ENCODE results near the gene NRSN1. TPM values are rescaled to one million over a fixed set of nuclear protein-coding genes. Genes with fewer than 3 reads are reported as not detected.
"Not testable (repeated sequence)": the region's sequence is repeated elsewhere in the genome, so short reads cannot be mapped to it uniquely, and the experiment has no call there.

The NRSN1 gene
- total RNA-seq, 2 donors from 2014 or later: not detected

- intact Hi-C loops (cut with DNase I): no loop called here
- no peak for DNase-seq (ENCODE audit: low spot score)
Measured at GRCh38 chr6:24139080-24139479, 13.1 kb downstream of the NRSN1 start.

DNA sequence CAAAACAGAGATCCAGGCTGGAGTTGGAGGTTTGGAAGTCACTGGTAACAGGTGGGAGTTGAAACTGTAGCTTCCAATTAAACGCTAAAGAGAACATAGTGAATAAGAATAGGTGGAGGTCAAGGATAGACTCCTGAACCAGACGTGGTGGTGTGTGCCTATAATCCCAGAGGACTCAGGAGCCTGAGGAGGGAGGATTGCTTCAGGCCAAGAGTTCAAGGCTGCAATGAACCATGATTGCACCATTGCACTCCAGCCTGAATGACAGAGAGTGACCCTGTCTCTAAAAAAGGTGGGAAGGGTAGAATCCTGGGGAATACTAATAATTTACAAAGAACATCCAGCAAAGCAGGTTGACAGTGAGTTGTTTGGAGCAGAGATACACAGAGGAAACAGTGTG is 13.6 kb downstream of the NRSN1 start:
- DNase-seq (ENCODE audit: low spot score): no peak
- intact Hi-C loops (cut with DNase I): no loop called here

DNA sequence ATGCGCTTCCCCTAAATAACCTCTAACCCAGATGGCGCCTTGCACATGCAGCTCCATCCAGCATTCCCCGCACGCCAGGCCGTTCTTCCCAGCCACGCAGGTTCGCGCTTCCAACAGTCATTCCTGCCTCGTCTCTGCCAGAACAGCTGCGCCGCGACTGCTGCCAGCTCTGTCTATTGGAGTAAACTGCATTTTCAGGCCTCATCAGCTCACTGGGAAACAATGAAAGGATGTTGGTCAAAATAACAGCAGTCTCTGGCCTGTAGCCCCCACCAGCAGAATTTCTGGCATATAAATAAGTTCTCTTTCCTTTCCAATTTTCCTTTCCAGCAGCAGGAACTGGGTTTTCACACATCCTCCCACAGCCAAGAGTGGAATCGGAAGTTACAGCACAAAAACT is 14.6 kb downstream of the NRSN1 start:
- no peak for DNase-seq (ENCODE audit: low spot score)
- intact Hi-C loops (cut with DNase I): no loop called here

DNA sequence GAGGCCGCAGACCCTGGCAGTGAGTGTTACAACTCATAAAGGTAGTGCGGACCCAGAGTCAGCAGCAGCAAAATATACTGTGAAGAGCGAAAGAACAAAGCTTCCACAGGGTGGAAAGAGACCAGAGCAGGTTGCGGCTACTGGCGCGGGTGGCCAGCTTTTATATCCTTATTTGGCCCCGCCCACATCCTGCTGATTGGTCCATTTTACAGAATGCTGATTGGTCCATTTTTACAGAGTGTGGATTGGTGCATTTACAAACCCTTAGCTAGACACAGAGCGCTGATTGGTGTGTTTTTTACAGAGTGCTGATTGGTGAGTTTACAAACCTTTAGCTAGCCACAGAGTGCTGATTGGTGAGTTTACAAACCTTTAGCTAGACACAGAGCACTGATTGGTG is 16.7 kb downstream of the NRSN1 start:
- intact Hi-C loops (cut with DNase I); DNase-seq (ENCODE audit: low spot score): not testable (repeated sequence)

GRCh38 chr6:24145690-24146131 is 19.7 kb downstream of the NRSN1 start:
- no peak for DNase-seq (ENCODE audit: low spot score)
- intact Hi-C loops (cut with DNase I): no loop called here

DNA sequence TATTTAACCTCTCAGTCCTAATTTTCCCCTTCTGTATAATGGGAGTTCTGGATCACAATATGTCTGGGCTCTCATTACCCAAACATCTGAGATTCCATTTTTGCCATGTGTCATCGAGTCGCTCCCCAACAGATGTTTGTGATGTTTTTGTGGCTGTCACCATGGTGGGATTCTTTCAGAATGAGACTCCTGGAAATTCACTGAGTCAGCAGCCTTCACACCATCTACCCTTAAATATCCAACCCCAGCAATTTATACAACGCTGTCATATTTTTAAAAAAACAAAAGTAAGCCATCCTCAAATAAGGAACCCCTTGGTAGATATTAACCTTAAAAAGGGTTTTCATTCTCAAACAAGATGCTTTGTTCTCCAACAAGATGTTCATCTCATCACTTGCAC is 20.9 kb downstream of the NRSN1 start:
- DNase-seq (ENCODE audit: low spot score): no peak
- intact Hi-C loops (cut with DNase I): no loop called here

DNA sequence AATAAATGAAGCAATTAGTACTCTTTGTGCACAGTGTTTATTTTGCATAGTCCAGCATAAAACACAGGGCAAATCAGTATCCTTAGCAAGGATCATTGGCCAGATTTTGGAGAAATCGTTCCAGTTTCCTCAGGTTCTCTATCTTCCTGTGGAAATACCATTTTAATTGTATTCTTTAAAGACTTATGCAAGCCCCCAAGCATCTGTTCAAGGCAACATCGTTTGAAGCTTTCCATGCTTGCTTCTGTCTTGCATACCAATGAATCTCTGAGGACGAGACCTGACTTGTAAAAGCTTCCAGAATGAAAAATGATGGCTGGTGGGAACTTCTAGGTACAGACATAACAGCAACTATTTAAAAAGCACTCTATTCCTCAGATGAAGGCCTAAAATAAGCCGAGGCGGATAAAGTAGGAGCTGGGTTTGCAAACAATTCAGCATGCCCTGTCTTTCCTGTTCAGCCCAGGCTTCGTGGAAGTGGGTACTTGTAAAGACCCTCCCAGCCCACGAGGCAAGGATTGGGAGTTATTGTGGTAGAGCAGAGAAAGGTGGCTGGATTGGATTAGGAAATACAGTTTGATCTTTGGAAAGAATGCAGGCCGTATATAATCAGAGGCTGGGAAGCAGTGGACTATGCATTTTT is 21.6 kb downstream of the NRSN1 start:
- no peak for DNase-seq (ENCODE audit: low spot score)
- intact Hi-C loops (cut with DNase I): no loop called here

GRCh38 chr6:24148154-24148570 is 22.1 kb downstream of the NRSN1 start:
- DNase-seq (ENCODE audit: low spot score): no peak
- intact Hi-C loops (cut with DNase I): no loop called here

GRCh38 chr6:24148684-24149083 is 22.7 kb downstream of the NRSN1 start:
- intact Hi-C loops (cut with DNase I): no loop called here
- no peak for DNase-seq (ENCODE audit: low spot score)

DNA sequence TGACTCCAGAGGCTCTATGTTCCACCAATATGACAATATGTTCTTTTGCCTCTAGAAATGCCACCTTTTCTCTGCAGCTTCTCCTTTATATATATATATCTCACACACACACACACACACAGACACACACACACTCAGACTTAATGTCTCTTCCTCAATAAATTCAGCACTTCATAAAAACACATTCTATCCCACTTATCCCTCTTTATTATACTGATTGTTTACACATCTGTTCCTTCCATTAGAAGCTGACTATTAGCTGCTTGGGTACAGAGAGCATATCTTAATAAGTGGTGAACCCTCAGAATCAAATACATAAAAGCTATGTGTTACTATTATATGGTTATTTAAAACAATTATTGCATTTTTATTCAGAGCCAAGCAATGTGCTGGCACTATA is 23.3 kb downstream of the NRSN1 start:
- intact Hi-C loops (cut with DNase I): no loop called here
- DNase-seq (ENCODE audit: low spot score): no peak

GRCh38 chr6:24149836-24150235 is 23.8 kb downstream of the NRSN1 start:
- DNase-seq (ENCODE audit: low spot score): no peak
- intact Hi-C loops (cut with DNase I): no loop called here

GRCh38 chr6:24152014-24152413 is 26.0 kb downstream of the NRSN1 start:
- intact Hi-C loops (cut with DNase I): no loop called here
- no peak for DNase-seq (ENCODE audit: low spot score)

- intact Hi-C loops (cut with DNase I): no loop called here
- DNase-seq (ENCODE audit: low spot score): no peak
Measured at GRCh38 chr6:24154121-24154520, 28.1 kb downstream of the NRSN1 start.

DNA sequence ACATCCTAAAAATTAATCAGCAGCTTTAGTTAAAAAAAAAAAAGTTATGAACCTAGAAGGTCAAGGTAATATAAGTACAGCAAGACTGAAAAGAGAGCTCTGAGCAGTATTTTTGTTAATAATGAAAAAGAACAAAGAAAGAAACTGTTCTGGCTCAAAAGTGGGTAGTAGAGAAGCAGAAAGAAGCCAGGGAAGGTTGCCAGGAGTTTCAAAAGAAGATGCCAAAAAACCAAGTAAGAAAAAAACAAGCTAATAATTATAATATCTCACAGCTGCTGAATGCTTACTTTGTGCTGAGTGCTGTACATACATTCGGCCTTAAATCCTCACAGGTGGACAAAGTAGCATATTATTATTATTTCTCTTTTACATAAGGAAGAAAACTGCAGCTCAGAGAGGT is 31.9 kb downstream of the NRSN1 start:
- DNase-seq (ENCODE audit: low spot score): no peak
- intact Hi-C loops (cut with DNase I): no loop called here

GRCh38 chr6:24183584-24183983 is 57.6 kb downstream of the NRSN1 start:
- intact Hi-C loops (cut with DNase I): no loop called here
- DNase-seq (ENCODE audit: low spot score): no peak

DNA sequence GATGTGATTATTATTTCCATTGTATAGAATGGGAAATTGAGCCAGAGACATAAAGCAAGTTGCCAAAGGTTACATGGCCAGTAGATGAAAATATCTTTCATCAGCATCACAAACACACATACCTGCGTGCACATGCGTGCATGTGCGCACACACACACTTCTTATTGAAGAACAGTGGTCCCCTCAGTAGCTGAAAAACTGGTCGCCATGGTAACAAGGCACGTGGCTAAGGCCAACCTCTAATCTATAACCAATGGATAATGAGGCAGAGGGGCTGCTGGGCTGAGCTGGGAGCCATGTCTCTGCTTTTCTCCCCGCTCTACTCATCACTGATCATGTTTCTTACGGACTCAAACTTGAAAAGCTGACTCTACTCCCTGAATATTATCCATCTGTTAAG is 60.3 kb downstream of the NRSN1 start:
- no peak for DNase-seq (ENCODE audit: low spot score)
- intact Hi-C loops (cut with DNase I): no loop called here

DNA sequence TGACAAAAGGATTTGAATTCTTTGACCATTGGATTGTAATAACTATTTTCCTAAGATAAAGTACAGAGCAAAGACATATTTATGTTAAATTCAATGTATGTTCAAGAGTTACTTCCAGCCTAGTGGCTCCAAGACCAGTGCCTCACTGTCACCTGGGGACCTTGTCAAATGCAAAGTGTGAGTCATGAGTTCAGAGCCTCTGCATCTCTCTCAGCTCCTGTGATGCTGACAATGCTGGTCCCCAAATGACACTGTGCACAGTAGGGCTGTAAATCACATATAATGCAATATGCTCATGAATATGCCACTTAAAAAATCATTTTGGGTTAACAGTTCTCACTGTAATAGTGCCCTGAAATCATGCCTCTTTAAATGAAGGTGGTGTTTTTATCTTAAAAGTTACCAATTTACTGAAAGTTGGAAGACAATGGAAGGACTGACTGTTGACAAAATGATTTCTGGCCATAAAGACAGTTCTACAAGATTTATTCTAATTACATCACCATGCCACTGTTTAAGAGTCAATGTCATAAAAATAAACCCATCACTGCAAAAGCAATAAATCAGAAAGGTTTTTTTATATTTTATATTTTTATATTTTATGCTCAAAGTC is 62.1 kb downstream of the NRSN1 start:
- DNase-seq (ENCODE audit: low spot score): no peak
- intact Hi-C loops (cut with DNase I): no loop called here

DNA sequence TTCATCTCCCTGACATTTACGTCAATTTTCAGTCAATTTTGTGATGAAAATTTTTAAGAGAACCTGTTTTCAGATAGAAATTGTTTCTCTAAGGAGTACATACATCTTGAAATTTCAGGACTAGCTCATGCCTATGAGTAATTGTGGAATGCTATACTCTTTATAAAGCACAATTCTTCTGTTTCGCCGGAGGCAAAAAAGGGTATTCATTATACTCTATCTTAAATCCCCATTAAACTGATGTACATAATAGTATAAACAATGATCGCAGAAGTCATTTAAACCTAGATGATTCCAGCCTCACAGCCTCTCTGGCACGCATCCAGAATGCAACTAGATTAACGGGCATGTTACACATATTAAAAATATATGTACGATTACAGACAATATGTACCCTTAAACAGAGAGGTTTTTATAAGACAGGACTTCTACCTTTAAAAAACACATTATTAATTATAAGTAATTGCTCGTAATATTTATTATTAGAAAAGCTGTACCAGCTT is 62.6 kb downstream of the NRSN1 start:
- intact Hi-C loops (cut with DNase I): no loop called here
- no peak for DNase-seq (ENCODE audit: low spot score)

DNA sequence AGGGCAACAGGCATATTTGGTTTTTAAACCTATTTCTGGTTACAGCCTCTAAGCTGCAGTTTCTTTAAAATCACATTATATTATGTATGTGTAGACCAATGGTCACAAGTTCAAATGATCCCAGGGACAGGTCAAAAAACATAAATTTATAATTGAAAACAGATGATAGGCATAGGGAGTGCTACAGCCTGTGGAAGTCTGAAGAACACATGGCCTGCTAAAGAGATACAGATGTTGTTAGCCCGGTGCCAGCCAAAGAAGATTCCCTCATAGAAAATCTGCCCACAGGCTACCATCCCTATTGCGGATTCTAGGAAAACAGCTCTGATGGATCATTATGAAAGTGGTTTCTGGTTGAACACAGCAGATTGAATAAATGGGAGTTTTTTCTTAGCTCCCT is 65.3 kb downstream of the NRSN1 start:
- intact Hi-C loops (cut with DNase I): no loop called here
- no peak for DNase-seq (ENCODE audit: low spot score)

DNA sequence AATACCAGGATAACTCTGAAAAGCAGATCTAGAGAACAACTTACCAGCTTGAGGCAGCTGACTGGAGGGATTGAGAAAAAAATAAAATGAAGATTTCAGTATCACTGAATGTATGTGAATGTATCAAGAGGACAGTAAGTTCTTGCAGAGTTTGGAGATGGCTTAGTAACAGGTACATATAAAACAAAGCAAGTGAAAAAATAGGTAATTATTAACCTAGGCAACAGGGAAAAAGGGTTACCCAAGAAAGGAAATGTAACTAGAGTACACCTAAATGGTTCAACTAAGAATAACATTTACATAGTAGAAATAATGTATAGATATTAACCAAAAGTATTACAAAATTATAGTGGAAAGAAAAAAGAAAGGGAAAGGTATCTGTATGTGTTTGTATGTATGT is 67.3 kb downstream of the NRSN1 start:
- no peak for DNase-seq (ENCODE audit: low spot score)
- intact Hi-C loops (cut with DNase I): no loop called here

DNA sequence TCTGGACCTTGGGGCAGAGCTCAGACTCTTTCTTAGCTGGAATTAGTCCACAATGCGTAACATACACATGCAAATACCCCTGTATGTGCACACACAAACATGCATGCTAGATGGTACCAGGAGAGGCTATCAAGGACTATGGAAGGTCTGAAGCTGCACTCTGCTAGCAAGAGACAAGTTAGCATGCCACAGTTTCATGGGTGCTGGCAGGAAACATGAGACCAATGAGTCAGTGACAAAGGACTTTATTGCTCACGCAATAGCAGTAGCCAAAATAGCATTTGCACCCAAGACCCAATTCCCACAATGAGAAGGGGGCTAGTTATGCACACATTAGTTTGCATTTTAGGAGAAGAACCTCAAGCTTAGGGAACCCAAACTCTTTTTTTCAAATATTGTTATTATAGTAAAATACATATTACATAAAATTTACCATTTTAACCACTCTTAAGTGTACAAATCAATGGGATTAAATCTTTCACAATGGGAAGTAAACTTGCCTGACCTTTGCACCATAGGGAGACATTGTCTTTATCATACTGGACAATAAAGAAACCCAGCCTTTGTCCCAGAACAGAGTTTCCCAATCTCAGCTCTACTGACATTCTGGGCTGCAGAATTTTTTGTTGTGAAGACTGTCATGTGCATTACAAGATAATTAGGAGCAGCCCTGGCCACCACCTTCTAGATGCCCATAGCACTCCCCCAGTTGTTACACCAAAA is 69.1 kb downstream of the NRSN1 start:
- intact Hi-C loops (cut with DNase I): no loop called here
- no peak for DNase-seq (ENCODE audit: low spot score)

Data from posterior vena cava (tissue), 2 donors.